K562 (cell line): ENCODE measurements around the gene DNASE1L2. TPM values are rescaled to one million over a fixed set of nuclear protein-coding genes. Genes with fewer than 3 reads are reported as not detected.

ENCODE experiments used
- ATAC-seq: fragments of 200-7000 bp; cut with Tn5 transposase; 3 replicates; pipeline ENCODE4 v1.9.1; 2020; ENCODE audit warnings: moderate library complexity
- BruUV-seq: library from RNA; stranded (reverse); fragments of 400-500 nt; replicated peaks from 2 replicates; lab custom pipeline; 2021; lab: Mats Ljungman, UMichigan
- CTCF ChIA-PET: fragments of 300-600 bp; formaldehyde crosslinking; extraction: SDS; loops from one replicate; lab custom pipeline; 2021; ENCODE audit warnings: low intra/inter-chr PET ratio; lab: Yijun Ruan, JAX
- POLR2A ChIA-PET: fragments of 300-600, 350-650 bp; sonication (Branson Sonifier 250); formaldehyde crosslinking; extraction: SDS; loops from one replicate; lab custom pipeline; 2021; ENCODE audit warnings: antibody characterized with exemption, inconsistent platforms; lab: Yijun Ruan, JAX
- DNase-seq, 4 experiments: peaks; one replicate each; pipeline versions ENCODE4 v3.0.0 to v3.0.0-alpha.2; 2011 to 2018; ENCODE audit warnings: low spot score in 3 of 4, mixed read lengths in 3 of 4; ENCODE audit errors: extremely low read depth in 1 of 4
- FAIRE-seq: peaks from 2 replicates; lab custom pipeline; 2011; peaks lifted over from hg19 to GRCh38; lab: Jason Lieb, UNC
- H2AFZ ChIP-seq: 2 replicates; pipeline ENCODE4 v1.6.0; 2011; ENCODE audit warnings: low read depth, low read length, control low read depth, inconsistent platforms
- H3K27ac ChIP-seq: fragments of 200-600 bp; 3 replicates; pipeline ENCODE4 v1.8.0; 2011; ENCODE audit warnings: low read depth, mild to moderate bottlenecking, control low read depth, inconsistent platforms, low read length, moderate library complexity, mixed read lengths; ENCODE audit errors: extremely low read depth
- H3K27me3 ChIP-seq, 2 experiments: fragments of 300-600 bp in 1 of 2; 2 replicates in 1 of 2; 3 replicates in 1 of 2; pipeline versions ENCODE4 v1.6.0 to v1.8.0; 2011; ENCODE audit warnings: inconsistent platforms in 2 of 2, low read length in 2 of 2, mild to moderate bottlenecking in 1 of 2, mixed read lengths in 1 of 2, moderate library complexity in 1 of 2; ENCODE audit not compliant: control insufficient read depth in 2 of 2, insufficient read depth in 2 of 2
- H3K36me3 ChIP-seq: fragments of 300-600 bp; 3 replicates; pipeline ENCODE4 v1.8.0; 2011; ENCODE audit warnings: mild to moderate bottlenecking, low read length, inconsistent platforms; ENCODE audit not compliant: control insufficient read depth, insufficient read depth
- H3K4me1 ChIP-seq, 2 experiments: fragments of 200-600 bp in 1 of 2; replicated peaks in 1 of 2; 2 replicates in 1 of 2; 3 replicates in 1 of 2; pipeline versions ENCODE4 v1.5.1 to v1.8.0; 2011; ENCODE audit warnings: inconsistent platforms in 2 of 2, low read length in 2 of 2, mild to moderate bottlenecking in 1 of 2, mixed read lengths in 1 of 2, moderate library complexity in 1 of 2; ENCODE audit not compliant: control insufficient read depth in 2 of 2, insufficient read depth in 2 of 2
- H3K4me2 ChIP-seq: 2 replicates; pipeline ENCODE4 v1.6.1; 2011; ENCODE audit warnings: low read length, control low read depth, inconsistent platforms, mixed read lengths; ENCODE audit not compliant: insufficient read depth
- H3K4me3 ChIP-seq: fragments of 200-600 bp; sonication (generic), shearing (Covaris generic); 2 replicates; pipeline ENCODE4 v1.5.1; 2016; ENCODE audit warnings: control low read depth, inconsistent platforms
- H3K79me2 ChIP-seq: fragments of 200-600 bp; 3 replicates; pipeline ENCODE4 v1.8.0; 2011; ENCODE audit warnings: low read length, inconsistent platforms; ENCODE audit not compliant: control insufficient read depth, insufficient read depth
- H3K9ac ChIP-seq, 2 experiments: 2 replicates each; pipeline versions ENCODE4 v1.6.0 to v1.6.1; 2011; ENCODE audit warnings: low read depth in 2 of 2, low read length in 2 of 2, control low read depth in 1 of 2, inconsistent platforms in 1 of 2, mild to moderate bottlenecking in 1 of 2, mixed read lengths in 1 of 2; ENCODE audit not compliant: insufficient read depth in 1 of 2
- H3K9me1 ChIP-seq: one replicate; pipeline ENCODE4 v1.6.0; 2011; ENCODE audit warnings: inconsistent platforms, mild to moderate bottlenecking, low read length, moderate library complexity; ENCODE audit not compliant: control insufficient read depth, insufficient read depth
- H3K9me3 ChIP-seq: replicated peaks from 2 replicates; pipeline ENCODE4 v1.5.1; 2011; ENCODE audit warnings: low read depth, low read length, inconsistent platforms; ENCODE audit not compliant: control insufficient read depth, insufficient read depth
- H4K20me1 ChIP-seq: replicated peaks from 2 replicates; pipeline ENCODE4 v1.6.1; 2011; ENCODE audit warnings: low read length, inconsistent platforms, mixed read lengths; ENCODE audit not compliant: control insufficient read depth, insufficient read depth
- BMI1 ChIP-seq: fragments of 150-350 bp; IDR thresholded peaks from 2 replicates; pipeline ENCODE4 v1.6.1; 2014; ENCODE audit warnings: low read length
- CSDE1 ChIP-seq, 2 experiments: fragments of 450-650 bp; IDR thresholded peaks; 2 replicates each; pipeline ENCODE4 v1.6.1; 2016; ENCODE audit warnings: mild to moderate bottlenecking in 1 of 2
- E2F3 ChIP-seq: fragments of 250-450 bp; sonication (Bioruptor Pico); IDR thresholded peaks from 2 replicates; pipeline ENCODE4 v1.4.0; 2020; ENCODE audit warnings: mild to moderate bottlenecking
- GTF2F1 ChIP-seq: IDR thresholded peaks from 2 replicates; pipeline ENCODE4 v1.6.1; 2011; ENCODE audit warnings: low read depth, low read length, improper control_type of control experiment
- MEF2D ChIP-seq: conservative IDR thresholded peaks from 2 replicates; pipeline ENCODE4 v1.6.1; 2016; ENCODE audit warnings: low read depth, missing genetic modification characterization, missing compliant biosample characterization
- MEIS2 ChIP-seq: fragments of 450-650 bp; IDR thresholded peaks from 2 replicates; pipeline ENCODE4 v1.6.1; 2014; ENCODE audit warnings: mild to moderate bottlenecking; ENCODE audit not compliant: partially characterized antibody
- PCBP2 ChIP-seq: fragments of 200-400 bp; formaldehyde crosslinking; IDR thresholded peaks from 2 replicates; pipeline ENCODE4 v1.6.1; 2018; ENCODE audit warnings: low read length, low read depth, mild to moderate bottlenecking, moderate library complexity; ENCODE audit not compliant: poor library complexity, severe bottlenecking
- PHF21A ChIP-seq: fragments of 450-650 bp; IDR thresholded peaks from 2 replicates; pipeline ENCODE4 v1.6.1; 2017; ENCODE audit warnings: low read depth, borderline replicate concordance
- POLR2G ChIP-seq: fragments of 200-400 bp; formaldehyde crosslinking; IDR thresholded peaks from 2 replicates; pipeline ENCODE4 v1.6.1; 2017; ENCODE audit warnings: low read depth, mild to moderate bottlenecking, antibody characterized with exemption, low read length, moderate library complexity
- RFX1 ChIP-seq: fragments of 450-650 bp; IDR thresholded peaks from 2 replicates; pipeline ENCODE4 v1.6.1; 2016; ENCODE audit warnings: mild to moderate bottlenecking, moderate library complexity
- ZFP1 ChIP-seq: fragments of 450-650 bp; formaldehyde crosslinking; IDR thresholded peaks from 2 replicates; pipeline ENCODE4 v1.4.0; 2020; ENCODE audit warnings: mild to moderate bottlenecking, mixed read lengths
- ZNF740 ChIP-seq, 3 experiments: fragments of 200-800 bp in 1 of 3; sonication (Bioruptor generic) in 1 of 3; sonication (generic) in 1 of 3; formaldehyde crosslinking in 1 of 3; IDR thresholded peaks; 2 replicates each; pipeline versions ENCODE4 v1.6.1 to v1.8.0; 2016 to 2022; ENCODE audit warnings: mild to moderate bottlenecking in 2 of 3, missing compliant biosample characterization in 2 of 3, missing genetic modification characterization in 2 of 3, missing genetic modification reagents in 1 of 3
- WGBS: fragments of 100-300 bp; shearing (Covaris generic); methylation state at CpG from one replicate; pipeline ENCODE4 v1.1.6; 2016; ENCODE audit warnings: low coverage, mixed read lengths; ENCODE audit not compliant: insufficient coverage; ENCODE audit errors: missing lambda C conversion rate; 5-methylcytosine and 5-hydroxymethylcytosine counted together
- in situ Hi-C: fragments of 300-500 bp; cut with MboI; formaldehyde crosslinking; loops from 4 replicates; pipeline ENCODE4 v1.15.0; 2018; ENCODE audit warnings: inconsistent platforms, mixed read lengths
- intact Hi-C: fragments of 100-400 bp; cut with micrococcal nuclease; formaldehyde crosslinking; loops from 2 replicates; pipeline ENCODE4 v1.14.2; 2022
- polyA plus RNA-seq, 8 experiments: library from polyadenylated mRNA; depleted of rRNA in 4 of 8; stranded (reverse) in 5 of 8; unstranded in 3 of 8; fragments of >200 nt; fragmentation: Nextera tagmentation in 2 of 8; fragmentation: Illumina TruSeq in 1 of 8; extraction: Ambion mirVana in 2 of 8; extraction: Trizol in 1 of 8; gene quantifications; 2 replicates each; pipeline versions ENCODE4 v1.2.1 to v1.2.3, GENCODE V29; 2011 to 2014; ENCODE audit warnings: inconsistent platforms in 1 of 8, missing spikeins in 1 of 8
- total RNA-seq, 7 experiments: library from RNA; depleted of rRNA in 6 of 7; stranded (reverse); fragments of >200 nt in 6 of 7; fragmentation: Illumina TruSeq in 2 of 7; extraction: Trizol in 2 of 7; gene quantifications; 2 replicates each; pipeline versions ENCODE4 v1.2.1 to v1.2.3, GENCODE V29; 2011 to 2021; ENCODE audit warnings: low replicate concordance in 1 of 7
- TF ChIP-seq, protein P1 (sequence below): fragments of 450-650 bp; IDR thresholded peaks from 2 replicates; pipeline ENCODE4 v1.6.1; 2016

The DNASE1L2 gene
- total and polyA plus RNA-seq, 9 of the 15 experiments (the other 6 are each of a cell fraction or from before 2014, with no cell fraction given), result 0.08 to 2.7 (median 1.7) TPM; not detected in 1

DNA sequence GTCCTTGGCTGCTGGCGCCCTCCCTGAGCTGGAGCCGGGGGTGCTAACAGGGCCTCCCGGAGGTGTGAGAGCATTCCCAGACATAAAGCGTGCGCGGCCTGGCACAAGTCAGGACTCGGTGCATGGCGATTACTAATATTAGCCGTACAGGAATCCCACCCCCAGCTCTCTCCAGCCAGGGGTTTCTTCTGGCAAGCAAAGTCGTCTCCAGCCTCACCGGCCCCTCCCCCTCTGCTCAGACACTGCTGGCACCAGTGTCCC, 44.9 kb upstream of the DNASE1L2 start:
- no peak overlapping the region for H3K27ac ChIP-seq
- no peaks in the 10 kb centered on the region for H3K9me3 ChIP-seq
- no TSS peak for BruUV-seq
- CTCF ChIA-PET, result no interaction called here
- no peak overlapping the region for H3K4me3 ChIP-seq
- H3K4me1 ChIP-seq, result peaks cover 3 to 69% of the 10 kb centered on the region in 2 experiments; a peak in 4 of 5 replicates
- 88% methylated on average over 9 of the region's 11 CpGs for WGBS
- POLR2A ChIA-PET, result interaction anchor here (1.2 to 3.4 kb wide), 3 partner anchors 21 to 36 kb away, joined by 5 to 11 read pairs (median 6); partner anchors contain the start of gene TRAF7
- 0 out of 2 replicates have a peak, but pooled peaks cover 6% of the 10 kb centered on the region for H4K20me1 ChIP-seq
- H3K36me3 ChIP-seq, result no peaks in the 10 kb centered on the region
- no peak overlapping the region for H2AFZ ChIP-seq
- ATAC-seq (no peak), DNase-seq (no peak), FAIRE-seq (no peak)
- intact Hi-C loops, result no loop called here
- peak; percentile 12; the same call in 1 of the 2 replicates for TF ChIP-seq POLR2G
- no peak for TF ChIP-seq E2F3 (CRISPR knock-in tag)
- no peak for TF ChIP-seq GTF2F1
- no peak for TF ChIP-seq MEF2D (tag)
- no peaks in the 10 kb centered on the region for H3K9me1 ChIP-seq
- H3K9ac ChIP-seq, result peak overlapping the region in 1 of 2 experiments; percentile 58; a peak in 2 of 4 replicates
- H3K79me2 ChIP-seq, result no peaks in the 10 kb centered on the region
- no peaks in the 10 kb centered on the region for H3K27me3 ChIP-seq
- H3K4me2 ChIP-seq, result no peak overlapping the region
- in situ Hi-C loops, result no loop called here

- ATAC-seq (no peak), DNase-seq (peak in 2 of 4 experiments; percentile 35 to 49), FAIRE-seq (no peak)
- no peaks in the 10 kb centered on the region for H3K9me3 ChIP-seq
- H3K79me2 ChIP-seq, result no peaks in the 10 kb centered on the region
- CTCF ChIA-PET, result interaction anchor here (1.3 to 2.8 kb wide), 3 partner anchors 57 to 733 kb away, joined by 3 to 18 read pairs (median 5); partner anchors contain the start of gene ECI1
- peaks cover 0 to 5% of the 10 kb centered on the region in 2 experiments; a peak in 2 of 5 replicates for H3K27me3 ChIP-seq
- no peak overlapping the region for H3K27ac ChIP-seq
- no TSS peak for BruUV-seq
- H3K4me3 ChIP-seq, result no peak overlapping the region
- 0 out of 4 replicates have a peak overlapping the region, but pooled peaks of 1 of the 2 experiments have one; percentile 33 for H3K9ac ChIP-seq
- 40% methylated on average over 16 of the region's 16 CpGs for WGBS
- H2AFZ ChIP-seq, result no peak overlapping the region
- POLR2A ChIA-PET, result interaction anchor here (0.7 to 2.5 kb wide), 12 partner anchors 10 to 488 kb away, joined by 3 to 17 read pairs (median 4); partner anchors contain the start of genes ECI1, KCTD5, MLST8 and TRAF7
- 0 out of 2 replicates have a peak, but pooled peaks cover 6% of the 10 kb centered on the region for H4K20me1 ChIP-seq
- H3K36me3 ChIP-seq, result no peaks in the 10 kb centered on the region
- no peaks in the 10 kb centered on the region for H3K9me1 ChIP-seq
- no peak overlapping the region for H3K4me2 ChIP-seq
- H3K4me1 ChIP-seq, result peaks cover 3 to 65% of the 10 kb centered on the region in 2 experiments; a peak in 4 of 5 replicates
- intact Hi-C loops, result no loop called here
- in situ Hi-C loops, result no loop called here
- TF ChIP-seq ZFP1 (CRISPR knock-in tag) (no peak), PCBP2 (no peak), RFX1 (peak; percentile 95), ZNF740 (CRISPR knock-in tag; IDR thresholded peaks at IDR 0.05) (peak; percentile 41; the same call in 1 of the 2 replicates), ZNF740 (tag; IDR thresholded peaks at IDR 0.05) (no peak), PHF21A (0 out of 2 replicates have a peak, but pooled peaks have one; percentile 35), CSDE1 (IDR thresholded peaks at IDR 0.05) (peak in 1 of 2 experiments; percentile 58; a peak in 1 of 4 replicates), BMI1 (peak; percentile 53; the same call in 1 of the 2 replicates), MEIS2 (peak; percentile 9)
- TF ChIP-seq, protein P1, sequence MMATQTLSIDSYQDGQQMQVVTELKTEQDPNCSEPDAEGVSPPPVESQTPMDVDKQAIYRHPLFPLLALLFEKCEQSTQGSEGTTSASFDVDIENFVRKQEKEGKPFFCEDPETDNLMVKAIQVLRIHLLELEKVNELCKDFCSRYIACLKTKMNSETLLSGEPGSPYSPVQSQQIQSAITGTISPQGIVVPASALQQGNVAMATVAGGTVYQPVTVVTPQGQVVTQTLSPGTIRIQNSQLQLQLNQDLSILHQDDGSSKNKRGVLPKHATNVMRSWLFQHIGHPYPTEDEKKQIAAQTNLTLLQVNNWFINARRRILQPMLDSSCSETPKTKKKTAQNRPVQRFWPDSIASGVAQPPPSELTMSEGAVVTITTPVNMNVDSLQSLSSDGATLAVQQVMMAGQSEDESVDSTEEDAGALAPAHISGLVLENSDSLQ, result peak; percentile 14; the same call in 1 of the 2 replicates
Measured at GRCh38 chr16:2194166-2194834, 41.9 kb upstream of the DNASE1L2 start.
